ENCODE data around the gene ZNF25.

GRCh38 chr10:37947526-37947925 lies 28.9 kb downstream of the ZNF25 start:
- TF ChIP-seq MAX (IDR thresholded peaks at IDR 0.05) = no peak
- TF ChIP-seq RFX5 (IDR thresholded peaks at IDR 0.05) = no peak
- TF ChIP-seq CHD2 (IDR thresholded peaks at IDR 0.05; ENCODE audit: low read length, partially characterized antibody) = no peak
- no peak for TF ChIP-seq REST (IDR thresholded peaks at IDR 0.05)
- TF ChIP-seq CTCF (IDR thresholded peaks at IDR 0.05) = no peak
- TF ChIP-seq TP53 (CRISPR knock-in tag; IDR thresholded peaks at IDR 0.05) = no peak
- TF ChIP-seq SREBF2 (IDR thresholded peaks at IDR 0.05) = no peak
- no peak for TF ChIP-seq POLR2AphosphoS2 (conservative IDR thresholded peaks at IDR 0.05; ENCODE audit: low read length)
- TF ChIP-seq POLR2A (IDR thresholded peaks at IDR 0.05; ENCODE audit: low read length) = no peak

Data from A549 (cell line).